Esophagus muscularis mucosa (tissue), 3 donors: ENCODE data around the gene SLC35G4.

Experiments
- CTCF ChIP-seq, 3 experiments: fragments of 200-600 bp in 2 of 3; fragments of 450-650 bp in 1 of 3; sonication (generic) in 2 of 3; IDR thresholded peaks; one replicate each; pipeline ENCODE4 v1.5.1; 2017 to 2019; ENCODE audit warnings: antibody characterized with exemption in 3 of 3, mild to moderate bottlenecking in 2 of 3, moderate library complexity in 1 of 3
- EP300 ChIP-seq: sonication (generic); formaldehyde crosslinking; IDR thresholded peaks from one replicate; pipeline ENCODE4 v1.6.1; 2017; ENCODE audit warnings: antibody characterized with exemption

DNA sequence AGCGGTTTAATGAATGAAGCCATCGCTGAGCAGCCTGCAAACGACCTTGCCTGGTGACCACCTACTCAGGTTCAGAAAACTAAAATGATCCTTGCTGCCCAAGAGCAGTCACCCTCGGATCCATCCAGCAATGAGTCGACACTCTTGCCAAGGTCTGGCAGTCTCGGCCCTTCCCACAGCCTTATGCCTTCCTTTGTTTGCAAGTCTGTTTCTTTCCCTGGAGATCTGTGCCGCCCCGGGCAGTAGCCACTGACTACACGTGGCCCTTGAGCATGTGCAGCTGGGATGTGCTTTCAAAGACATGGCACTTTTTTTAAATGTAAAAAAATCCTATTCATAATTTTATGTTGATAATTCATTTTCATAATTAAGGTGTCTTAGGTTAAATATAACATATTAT lies 37.2 kb upstream of the SLC35G4 start:
- TF ChIP-seq CTCF (IDR thresholded peaks at IDR 0.05) (no peak), EP300 (no peak)
